Tibial nerve (tissue), 4 donors: Measurements from ENCODE around the gene KDR. TPM values are rescaled to one million over a fixed set of nuclear protein-coding genes. Genes with fewer than 3 reads are reported as not detected.

Experiments
- DNase-seq, 2 donors: peaks; one replicate each; pipeline ENCODE4 v3.0.0-alpha.2; 2019; ENCODE audit warnings: low spot score in 2 of 2
- H3K27ac ChIP-seq, 4 donors: fragments of 200-600 bp; sonication (generic) in 3 of 4; one replicate each; pipeline ENCODE4 v1.5.1; 2017 to 2019; ENCODE audit warnings: mild to moderate bottlenecking in 1 of 4
- H3K27me3 ChIP-seq, 2 donors: fragments of 200-600 bp; sonication (generic) in 1 of 2; one replicate each; pipeline versions ENCODE4 v1.5.1 to v1.6.0; 2017 to 2019
- H3K36me3 ChIP-seq, 3 donors: fragments of 200-600 bp; sonication (generic); one replicate each; pipeline ENCODE4 v1.5.1; 2018 to 2019
- H3K4me1 ChIP-seq, 4 donors: fragments of 200-600 bp; sonication (generic) in 3 of 4; one replicate each; pipeline ENCODE4 v1.5.1; 2017 to 2019
- H3K4me3 ChIP-seq, 4 donors: fragments of 200-600 bp; sonication (generic) in 3 of 4; one replicate each; pipeline ENCODE4 v1.5.1; 2017 to 2019; ENCODE audit warnings: mild to moderate bottlenecking in 1 of 4, moderate library complexity in 1 of 4
- H3K9me3 ChIP-seq, 4 donors: fragments of 200-600 bp; sonication (generic) in 3 of 4; one replicate each; pipeline ENCODE4 v1.5.1; 2017 to 2019
- EP300 ChIP-seq, 2 donors: sonication (generic); formaldehyde crosslinking; IDR thresholded peaks; one replicate each; pipeline ENCODE4 v1.6.1; 2017; ENCODE audit warnings: antibody characterized with exemption in 2 of 2, mild to moderate bottlenecking in 1 of 2
- POLR2A ChIP-seq, 2 donors: fragments of 450-650 bp; IDR thresholded peaks; one replicate each; pipeline ENCODE4 v1.6.1; 2017; ENCODE audit warnings: antibody characterized with exemption in 2 of 2, mild to moderate bottlenecking in 2 of 2, moderate library complexity in 2 of 2
- WGBS, 2 donors: methylation state at CpG; one replicate each; pipeline ENCODE4 v1.1.5; 2018; 5-methylcytosine and 5-hydroxymethylcytosine counted together
- total RNA-seq, 4 donors: library from RNA; depleted of rRNA; stranded (reverse); fragments of >200 nt; gene quantifications; one replicate each; pipeline ENCODE4 v1.1.0, GENCODE V29; 2016
- TF ChIP-seq, protein P1 (sequence below), 5 experiments: fragments of 200-600 bp in 3 of 5; fragments of 450-650 bp in 2 of 5; sonication (generic) in 3 of 5; IDR thresholded peaks; one replicate each; pipeline ENCODE4 v1.5.1; 2016 to 2019; ENCODE audit warnings: antibody characterized with exemption in 5 of 5, mild to moderate bottlenecking in 3 of 5, moderate library complexity in 2 of 5

KDR gene
- total RNA-seq, 4 donors from 2014 or later: 28.8 to 85.7 (median 74.6) TPM

- H3K4me3 ChIP-seq: no peak overlapping the region
- H3K27ac ChIP-seq: peak overlapping the region in 1 of 4 donors; percentile 60
- TF ChIP-seq EP300 (IDR thresholded peaks at IDR 0.05) (peak in 1 of 2 donors; percentile 86), POLR2A (IDR thresholded peaks at IDR 0.05) (no peak)
- TF ChIP-seq, protein P1, sequence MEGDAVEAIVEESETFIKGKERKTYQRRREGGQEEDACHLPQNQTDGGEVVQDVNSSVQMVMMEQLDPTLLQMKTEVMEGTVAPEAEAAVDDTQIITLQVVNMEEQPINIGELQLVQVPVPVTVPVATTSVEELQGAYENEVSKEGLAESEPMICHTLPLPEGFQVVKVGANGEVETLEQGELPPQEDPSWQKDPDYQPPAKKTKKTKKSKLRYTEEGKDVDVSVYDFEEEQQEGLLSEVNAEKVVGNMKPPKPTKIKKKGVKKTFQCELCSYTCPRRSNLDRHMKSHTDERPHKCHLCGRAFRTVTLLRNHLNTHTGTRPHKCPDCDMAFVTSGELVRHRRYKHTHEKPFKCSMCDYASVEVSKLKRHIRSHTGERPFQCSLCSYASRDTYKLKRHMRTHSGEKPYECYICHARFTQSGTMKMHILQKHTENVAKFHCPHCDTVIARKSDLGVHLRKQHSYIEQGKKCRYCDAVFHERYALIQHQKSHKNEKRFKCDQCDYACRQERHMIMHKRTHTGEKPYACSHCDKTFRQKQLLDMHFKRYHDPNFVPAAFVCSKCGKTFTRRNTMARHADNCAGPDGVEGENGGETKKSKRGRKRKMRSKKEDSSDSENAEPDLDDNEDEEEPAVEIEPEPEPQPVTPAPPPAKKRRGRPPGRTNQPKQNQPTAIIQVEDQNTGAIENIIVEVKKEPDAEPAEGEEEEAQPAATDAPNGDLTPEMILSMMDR (IDR thresholded peaks at IDR 0.05): no peak
- DNase-seq: peak in 1 of 2 donors; percentile 59
- no peaks in the 10 kb centered on the region for H3K27me3 ChIP-seq
- WGBS, 2 donors: 47 to 59% methylated on average over 2 of the region's 2 CpGs
- H3K9me3 ChIP-seq: peaks cover 0 to 9% (median 0%) of the 10 kb centered on the region in 4 donors
- H3K4me1 ChIP-seq: peaks cover 0 to 10% (median 0%) of the 10 kb centered on the region in 4 donors
- H3K36me3 ChIP-seq: no peaks in the 10 kb centered on the region
Observed at GRCh38 chr4:55038176-55038890, 87.1 kb downstream of the KDR start.

GRCh38 chr4:55037728-55038127, 87.7 kb downstream of the KDR start:
- Histone ChIP-seq H3K9me3 (peaks cover 0 to 9% (median 0%) of the 10 kb centered on the region in 4 donors), H3K4me3 (no peak overlapping the region), H3K27ac (peak overlapping the region in 1 of 4 donors; percentile 60), H3K27me3 (no peaks in the 10 kb centered on the region), H3K4me1 (peaks cover 0 to 10% (median 0%) of the 10 kb centered on the region in 4 donors), H3K36me3 (no peaks in the 10 kb centered on the region)
- 79 to 86% methylated on average over 1 of the region's 1 CpG for WGBS, 2 donors
- TF ChIP-seq, protein P1 (IDR thresholded peaks at IDR 0.05): no peak
- no peak for TF ChIP-seq EP300 (IDR thresholded peaks at IDR 0.05)
- no peak for TF ChIP-seq POLR2A (IDR thresholded peaks at IDR 0.05)
- no peak for DNase-seq

- H3K4me3 ChIP-seq: no peak overlapping the region
- no peaks in the 10 kb centered on the region for H3K27me3 ChIP-seq
- 78 to 94% methylated on average over 3 of the region's 3 CpGs for WGBS, 2 donors
- no peak overlapping the region for H3K27ac ChIP-seq
- DNase-seq: no peak
- peaks cover 0 to 10% (median 0%) of the 10 kb centered on the region in 4 donors for H3K4me1 ChIP-seq
- H3K36me3 ChIP-seq: no peaks in the 10 kb centered on the region
- TF ChIP-seq, protein P1 (IDR thresholded peaks at IDR 0.05): no peak
- no peak for TF ChIP-seq POLR2A (IDR thresholded peaks at IDR 0.05)
- no peak for TF ChIP-seq EP300 (IDR thresholded peaks at IDR 0.05)
- H3K9me3 ChIP-seq: peaks cover 0 to 2% (median 0%) of the 10 kb centered on the region in 4 donors
Observed at GRCh38 chr4:55036405-55036804, 89.0 kb downstream of the KDR start.

DNA sequence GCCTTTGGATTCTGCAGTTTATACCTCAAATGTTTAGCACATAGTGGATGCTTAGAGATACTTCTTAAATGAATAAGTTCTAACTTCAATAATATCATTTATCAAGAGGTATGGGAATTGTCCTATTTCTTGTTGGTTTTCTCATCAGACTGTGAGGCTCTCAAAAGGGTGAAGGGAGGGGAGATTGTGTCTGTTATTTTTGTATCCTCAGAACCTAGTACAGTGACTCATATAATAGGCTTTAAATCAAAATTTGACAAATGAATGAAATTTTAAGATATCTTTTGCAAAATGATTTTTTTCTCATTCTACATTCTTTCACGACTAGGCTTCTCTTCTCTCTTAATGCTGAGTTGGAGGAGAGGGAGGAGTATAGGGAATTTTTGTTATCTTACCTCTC, 89.5 kb downstream of the KDR start:
- no peaks in the 10 kb centered on the region for H3K27me3 ChIP-seq
- H3K27ac ChIP-seq: no peak overlapping the region
- 63 to 68% methylated on average over 1 of the region's 1 CpG for WGBS, 2 donors
- no peaks in the 10 kb centered on the region for H3K36me3 ChIP-seq
- TF ChIP-seq EP300 (IDR thresholded peaks at IDR 0.05) (no peak), POLR2A (IDR thresholded peaks at IDR 0.05) (no peak)
- TF ChIP-seq, protein P1 (IDR thresholded peaks at IDR 0.05): no peak
- DNase-seq: no peak
- no peak overlapping the region for H3K4me3 ChIP-seq
- no peaks in the 10 kb centered on the region for H3K9me3 ChIP-seq
- peaks cover 0 to 10% (median 0%) of the 10 kb centered on the region in 4 donors for H3K4me1 ChIP-seq

DNA sequence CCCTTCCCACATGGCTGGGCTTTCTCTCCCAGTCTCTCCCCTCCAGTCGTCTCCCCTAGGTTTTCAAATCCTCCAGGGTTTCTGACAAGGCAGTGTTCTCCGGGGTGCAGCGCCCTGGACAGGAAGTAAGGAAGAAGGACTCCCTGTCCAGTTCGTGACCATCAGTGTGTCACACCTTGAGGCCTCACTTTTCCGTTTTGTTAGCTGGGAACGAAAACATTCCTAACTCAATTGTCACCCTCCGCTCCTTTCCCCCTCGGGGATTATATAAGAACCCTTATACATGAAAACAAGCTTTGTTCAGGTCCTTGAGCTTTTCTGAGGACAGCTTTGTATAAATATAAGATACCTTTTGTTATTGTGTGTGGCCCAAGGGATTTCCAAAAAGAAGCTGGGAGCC, 92.1 kb downstream of the KDR start:
- 39 to 50% methylated on average over 8 of the region's 8 CpGs for WGBS, 2 donors
- no peak for DNase-seq
- Histone ChIP-seq H3K9me3 (no peaks in the 10 kb centered on the region), H3K4me1 (no peaks in the 10 kb centered on the region), H3K4me3 (no peak overlapping the region), H3K27ac (no peak overlapping the region), H3K27me3 (no peaks in the 10 kb centered on the region), H3K36me3 (no peaks in the 10 kb centered on the region)
- TF ChIP-seq EP300 (IDR thresholded peaks at IDR 0.05) (no peak), POLR2A (IDR thresholded peaks at IDR 0.05) (no peak)
- TF ChIP-seq, protein P1 (IDR thresholded peaks at IDR 0.05): no peak
